A549 (cell line): ENCODE results near the gene MPC1. TPM values are rescaled to one million over a fixed set of nuclear protein-coding genes. Genes with fewer than 3 reads are reported as not detected.
"Not testable (repeated sequence)": the region's sequence is repeated elsewhere in the genome, so short reads cannot be mapped to it uniquely, and the experiment has no call there.

ENCODE experiments used
- ATAC-seq, 2 experiments: fragments of 200-7000 bp in 1 of 2; fragments of >200 bp in 1 of 2; cut with Nextera tagmentation in 1 of 2; cut with Tn5 transposase in 1 of 2; 3 replicates each; pipeline versions ENCODE4 v1.8.0 to v1.9.1; 2018 to 2020; ENCODE audit warnings: mild to moderate bottlenecking in 1 of 2, moderate library complexity in 1 of 2
- CTCF ChIA-PET: fragments of 300-600 bp; sonication (Branson Sonifier 250); formaldehyde crosslinking; extraction: SDS; loops from one replicate; lab custom pipeline; 2021; ENCODE audit warnings: antibody characterized with exemption, inconsistent platforms; lab: Yijun Ruan, JAX
- POLR2A ChIA-PET: fragments of 350-600 bp; formaldehyde crosslinking; extraction: SDS; loops from one replicate; lab custom pipeline; 2021; ENCODE audit warnings: antibody characterized with exemption, inconsistent platforms; lab: Yijun Ruan, JAX
- DNase-seq, 2 experiments: peaks; one replicate each; pipeline versions ENCODE4 v3.0.0 to v3.0.0-alpha.2; 2011 to 2016; ENCODE audit warnings: low read depth in 1 of 2, low spot score in 1 of 2
- FAIRE-seq: peaks from 2 replicates; lab custom pipeline; 2011; peaks lifted over from hg19 to GRCh38; lab: Jason Lieb, UNC
- H3K27ac ChIP-seq, 2 experiments: fragments of >200 bp; sonication (Bioruptor Twin); formaldehyde crosslinking; 3 replicates each; pipeline ENCODE4 v1.5.1; 2016 to 2017
- H3K4me1 ChIP-seq: fragments of >200 bp; sonication (Bioruptor Twin); formaldehyde crosslinking; 3 replicates; pipeline ENCODE4 v1.6.1; 2016
- H3K4me2 ChIP-seq: fragments of >200 bp; sonication (Bioruptor Twin); formaldehyde crosslinking; 3 replicates; pipeline ENCODE4 v1.6.1; 2016
- H3K4me3 ChIP-seq: fragments of >200 bp; sonication (Bioruptor Twin); formaldehyde crosslinking; 3 replicates; pipeline ENCODE4 v1.5.1; 2016
- H3K9me3 ChIP-seq: fragments of >200 bp; sonication (Bioruptor Twin); formaldehyde crosslinking; 3 replicates; pipeline ENCODE4 v1.6.1; 2016
- CBX8 ChIP-seq: fragments of 200-600 bp; sonication (generic); IDR thresholded peaks from 2 replicates; pipeline ENCODE4 v1.6.1; 2016
- CEBPB ChIP-seq, 2 experiments: fragments of >200 bp in 1 of 2; sonication (Bioruptor Twin) in 1 of 2; formaldehyde crosslinking in 1 of 2; IDR thresholded peaks; 2 replicates each; pipeline ENCODE4 v1.6.1; 2012 to 2016
- CHD4 ChIP-seq: fragments of 200-600 bp; sonication (generic); IDR thresholded peaks from 2 replicates; pipeline ENCODE4 v1.6.1; 2016; ENCODE audit warnings: antibody characterized with exemption, mild to moderate bottlenecking, borderline replicate concordance
- EHF ChIP-seq: fragments of 250-450 bp; sonication (Bioruptor Pico); IDR thresholded peaks from 2 replicates; pipeline ENCODE4 v1.5.0; 2020; ENCODE audit warnings: mild to moderate bottlenecking
- EP300 ChIP-seq, 2 experiments: fragments of >200 bp; sonication (Bioruptor Twin); formaldehyde crosslinking; IDR thresholded peaks; 2 replicates in 1 of 2; 3 replicates in 1 of 2; pipeline ENCODE4 v1.6.1; 2016 to 2017
- ESRRA ChIP-seq: fragments of 150-350 bp; IDR thresholded peaks from 2 replicates; pipeline ENCODE4 v1.6.1; 2014; ENCODE audit warnings: mild to moderate bottlenecking, low read length, borderline replicate concordance
- FOSB ChIP-seq: fragments of 250-450 bp; sonication (Bioruptor Pico); IDR thresholded peaks from 2 replicates; pipeline ENCODE4 v1.5.0; 2020; ENCODE audit warnings: mild to moderate bottlenecking, moderate library complexity
- FOXS1 ChIP-seq: fragments of 250-450 bp; sonication (Bioruptor Pico); IDR thresholded peaks from 2 replicates; pipeline ENCODE4 v1.5.0; 2020; ENCODE audit warnings: mild to moderate bottlenecking, moderate library complexity
- HOXA7 ChIP-seq: fragments of 250-450 bp; sonication (Bioruptor Pico); IDR thresholded peaks from 2 replicates; pipeline ENCODE4 v1.5.0; 2020; ENCODE audit warnings: mild to moderate bottlenecking, moderate library complexity
- JUN ChIP-seq, 2 experiments: fragments of >200 bp; sonication (Bioruptor Twin); formaldehyde crosslinking; IDR thresholded peaks; 2 replicates in 1 of 2; 3 replicates in 1 of 2; pipeline ENCODE4 v1.6.1; 2016 to 2017
- JUNB ChIP-seq: fragments of >200 bp; sonication (Bioruptor Twin); formaldehyde crosslinking; IDR thresholded peaks from 2 replicates; pipeline ENCODE4 v1.6.1; 2016
- MYC ChIP-seq: IDR thresholded peaks from 2 replicates; pipeline ENCODE4 v1.6.1; 2012; ENCODE audit warnings: mild to moderate bottlenecking, inconsistent platforms, low read length, improper control_type of control experiment, borderline replicate concordance
- NPAS2 ChIP-seq: fragments of 250-450 bp; sonication (Bioruptor Pico); IDR thresholded peaks from 2 replicates; pipeline ENCODE4 v1.8.0; 2022; ENCODE audit warnings: mild to moderate bottlenecking, moderate library complexity, borderline replicate concordance
- NR3C1 ChIP-seq: fragments of >200 bp; sonication (Bioruptor Twin); formaldehyde crosslinking; IDR thresholded peaks from 3 replicates; pipeline ENCODE4 v1.6.1; 2017
- PHF8 ChIP-seq: fragments of 200-600 bp; sonication (generic); IDR thresholded peaks from 2 replicates; pipeline ENCODE4 v1.6.1; 2016; ENCODE audit warnings: low read depth, mild to moderate bottlenecking, antibody characterized with exemption, moderate library complexity, borderline replicate concordance
- POLR2A ChIP-seq: IDR thresholded peaks from 2 replicates; pipeline ENCODE4 v1.6.1; 2012; ENCODE audit warnings: mild to moderate bottlenecking, low read length
- POLR2AphosphoS2 ChIP-seq: conservative IDR thresholded peaks from 2 replicates; pipeline ENCODE4 v1.6.1; 2012; ENCODE audit warnings: low read length, improper control_type of control experiment, inconsistent platforms
- RARB ChIP-seq: fragments of 250-450 bp; sonication (Bioruptor Pico); IDR thresholded peaks from 2 replicates; pipeline ENCODE4 v1.8.0; 2021; ENCODE audit warnings: mild to moderate bottlenecking, moderate library complexity
- TFCP2L1 ChIP-seq: fragments of 250-450 bp; sonication (Bioruptor Pico); IDR thresholded peaks from 2 replicates; pipeline ENCODE4 v1.5.0; 2021; ENCODE audit warnings: mild to moderate bottlenecking
- ZC3H11A ChIP-seq: fragments of 450-650 bp; IDR thresholded peaks from 2 replicates; pipeline ENCODE4 v1.6.1; 2014; ENCODE audit warnings: antibody characterized with exemption, mild to moderate bottlenecking
- ZFP36 ChIP-seq: fragments of 450-650 bp; IDR thresholded peaks from 2 replicates; pipeline ENCODE4 v1.6.1; 2014; ENCODE audit warnings: borderline replicate concordance; ENCODE audit not compliant: partially characterized antibody
- WGBS: methylation state at CpG from one replicate; pipeline ENCODE4 v1.1.6; 2017; ENCODE audit errors: missing lambda C conversion rate; 5-methylcytosine and 5-hydroxymethylcytosine counted together
- polyA plus RNA-seq, 4 experiments: library from polyadenylated mRNA; depleted of rRNA in 3 of 4; stranded (reverse); fragments of >200 nt; fragmentation: RNase III in 1 of 4; extraction: RNeasy Plus Mini Kit Qiagen cat#74134 plus additional on column Dnase treatment in 1 of 4; gene quantifications; 2 replicates in 3 of 4; 3 replicates in 1 of 4; pipeline ENCODE4 v1.2.3, GENCODE V29; 2011 to 2017
- TF ChIP-seq, protein P1 (sequence below): fragments of 150-350 bp; IDR thresholded peaks from 2 replicates; pipeline ENCODE4 v1.6.1; 2014; ENCODE audit warnings: low read depth, mild to moderate bottlenecking, low read length
- TF ChIP-seq, protein P2 (sequence below): fragments of 250-450 bp; sonication (Bioruptor Pico); IDR thresholded peaks from 2 replicates; pipeline ENCODE4 v1.5.0; 2021; ENCODE audit warnings: mild to moderate bottlenecking, moderate library complexity, borderline replicate concordance
- TF ChIP-seq, protein P3 (sequence below): IDR thresholded peaks from 2 replicates; pipeline ENCODE4 v1.6.1; 2012

Gene MPC1
- polyA plus RNA-seq, 2 of the 4 experiments (the other 2 are of a cell fraction), result 4.4 to 7.7 TPM

DNA sequence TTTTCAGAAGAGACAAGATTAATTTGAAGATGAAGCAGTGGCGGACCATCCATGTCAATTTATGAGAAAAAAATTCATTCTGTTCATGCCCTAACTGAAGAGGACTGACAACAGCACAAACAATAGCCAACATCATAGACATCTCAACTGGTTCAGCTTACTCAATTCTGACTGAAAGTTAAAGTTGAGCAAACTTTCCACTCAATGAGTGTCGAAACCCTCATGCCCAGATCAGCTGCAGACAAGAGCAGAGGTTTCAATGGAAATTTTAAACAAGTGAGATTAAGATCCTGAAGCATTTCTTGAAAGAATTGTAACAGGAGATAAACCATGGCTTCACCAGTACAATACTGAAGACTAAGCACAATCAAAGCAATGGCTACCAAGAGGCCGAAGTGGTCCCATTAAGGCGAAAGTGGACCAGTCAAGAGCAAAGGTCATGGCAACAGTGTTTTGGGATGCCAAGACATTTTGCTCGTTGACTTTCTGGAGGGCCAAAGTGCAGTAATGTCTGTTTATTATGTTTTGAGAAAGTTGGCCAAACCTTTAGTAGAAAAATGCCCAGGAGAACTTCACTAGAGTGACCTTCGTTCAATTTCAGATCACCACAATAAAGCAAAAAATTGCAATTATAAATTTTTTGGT is 34.3 kb downstream of the MPC1 start:
- Histone ChIP-seq H3K9me3 (0 out of 3 replicates have a peak, but pooled peaks cover 5% of the 10 kb centered on the region), H3K4me1 (peaks cover under 1% of the 10 kb centered on the region; the same call in 1 of the 3 replicates), H3K4me2 (no peak overlapping the region), H3K4me3 (no peak overlapping the region), H3K27ac (no peak overlapping the region)
- ChIA-PET POLR2A (no interaction called here), CTCF (no interaction called here)
- no peak for DNase-seq
- WGBS, result 47% methylated on average over 6 of the region's 6 CpGs
- no peak for FAIRE-seq
- ATAC-seq, result no peak
- no peak for TF ChIP-seq JUNB
- no peak for TF ChIP-seq FOXS1
- no peak for TF ChIP-seq EP300 (IDR thresholded peaks at IDR 0.05)
- TF ChIP-seq CHD4, result no peak
- no peak for TF ChIP-seq EHF (CRISPR knock-in tag)
- no peak for TF ChIP-seq ESRRA
- TF ChIP-seq POLR2AphosphoS2, result no peak
- TF ChIP-seq POLR2A, result no peak
- TF ChIP-seq FOSB, result no peak
- TF ChIP-seq CBX8, result no peak
- no peak for TF ChIP-seq JUN (IDR thresholded peaks at IDR 0.05)
- TF ChIP-seq HOXA7 (CRISPR knock-in tag), result no peak
- no peak for TF ChIP-seq CEBPB (IDR thresholded peaks at IDR 0.05)
- no peak for TF ChIP-seq MYC
- TF ChIP-seq ZFP36, result no peak
- TF ChIP-seq, protein P1, sequence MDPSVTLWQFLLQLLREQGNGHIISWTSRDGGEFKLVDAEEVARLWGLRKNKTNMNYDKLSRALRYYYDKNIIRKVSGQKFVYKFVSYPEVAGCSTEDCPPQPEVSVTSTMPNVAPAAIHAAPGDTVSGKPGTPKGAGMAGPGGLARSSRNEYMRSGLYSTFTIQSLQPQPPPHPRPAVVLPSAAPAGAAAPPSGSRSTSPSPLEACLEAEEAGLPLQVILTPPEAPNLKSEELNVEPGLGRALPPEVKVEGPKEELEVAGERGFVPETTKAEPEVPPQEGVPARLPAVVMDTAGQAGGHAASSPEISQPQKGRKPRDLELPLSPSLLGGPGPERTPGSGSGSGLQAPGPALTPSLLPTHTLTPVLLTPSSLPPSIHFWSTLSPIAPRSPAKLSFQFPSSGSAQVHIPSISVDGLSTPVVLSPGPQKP, result no peak
- no peak for TF ChIP-seq RARB (CRISPR knock-in tag)
- no peak for TF ChIP-seq ZC3H11A
- TF ChIP-seq, protein P2, sequence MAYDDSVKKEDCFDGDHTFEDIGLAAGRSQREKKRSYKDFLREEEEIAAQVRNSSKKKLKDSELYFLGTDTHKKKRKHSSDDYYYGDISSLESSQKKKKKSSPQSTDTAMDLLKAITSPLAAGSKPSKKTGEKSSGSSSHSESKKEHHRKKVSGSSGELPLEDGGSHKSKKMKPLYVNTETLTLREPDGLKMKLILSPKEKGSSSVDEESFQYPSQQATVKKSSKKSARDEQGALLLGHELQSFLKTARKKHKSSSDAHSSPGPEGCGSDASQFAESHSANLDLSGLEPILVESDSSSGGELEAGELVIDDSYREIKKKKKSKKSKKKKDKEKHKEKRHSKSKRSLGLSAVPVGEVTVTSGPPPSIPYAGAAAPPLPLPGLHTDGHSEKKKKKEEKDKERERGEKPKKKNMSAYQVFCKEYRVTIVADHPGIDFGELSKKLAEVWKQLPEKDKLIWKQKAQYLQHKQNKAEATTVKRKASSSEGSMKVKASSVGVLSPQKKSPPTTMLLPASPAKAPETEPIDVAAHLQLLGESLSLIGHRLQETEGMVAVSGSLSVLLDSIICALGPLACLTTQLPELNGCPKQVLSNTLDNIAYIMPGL (CRISPR knock-in tag), result no peak

DNA sequence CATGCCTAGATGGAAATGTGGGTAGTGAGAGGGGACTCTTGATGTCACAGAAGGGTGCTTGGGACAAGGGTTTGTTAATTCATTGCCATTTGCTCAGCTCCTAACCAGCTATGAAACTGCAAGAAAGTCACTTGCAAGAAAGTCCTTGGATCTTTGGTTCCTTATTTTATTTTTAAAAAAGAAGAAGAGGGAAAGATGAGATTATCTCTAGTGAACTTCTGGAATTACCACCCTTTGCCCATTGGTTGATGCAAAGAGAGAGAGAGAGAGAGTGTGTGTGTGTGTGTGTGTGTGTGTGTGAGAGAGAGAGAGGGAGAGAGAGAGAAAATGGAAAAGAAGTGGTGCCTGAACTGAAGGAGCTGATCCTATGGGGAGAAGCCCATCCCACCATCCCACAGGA is 35.8 kb downstream of the MPC1 start:
- no peak overlapping the region for H3K4me2 ChIP-seq
- CTCF ChIA-PET, result no interaction called here
- TF ChIP-seq, protein P3, sequence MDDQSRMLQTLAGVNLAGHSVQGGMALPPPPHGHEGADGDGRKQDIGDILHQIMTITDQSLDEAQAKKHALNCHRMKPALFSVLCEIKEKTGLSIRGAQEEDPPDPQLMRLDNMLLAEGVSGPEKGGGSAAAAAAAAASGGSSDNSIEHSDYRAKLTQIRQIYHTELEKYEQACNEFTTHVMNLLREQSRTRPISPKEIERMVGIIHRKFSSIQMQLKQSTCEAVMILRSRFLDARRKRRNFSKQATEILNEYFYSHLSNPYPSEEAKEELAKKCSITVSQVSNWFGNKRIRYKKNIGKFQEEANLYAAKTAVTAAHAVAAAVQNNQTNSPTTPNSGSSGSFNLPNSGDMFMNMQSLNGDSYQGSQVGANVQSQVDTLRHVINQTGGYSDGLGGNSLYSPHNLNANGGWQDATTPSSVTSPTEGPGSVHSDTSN, result no peak
- no peak for TF ChIP-seq JUN (IDR thresholded peaks at IDR 0.05)
- no peak for TF ChIP-seq NR3C1
- TF ChIP-seq, all 56 proteins: peak for 0
- no peak for FAIRE-seq
- Histone ChIP-seq H3K9me3 (0 out of 3 replicates have a peak, but pooled peaks cover 5% of the 10 kb centered on the region), H3K4me3 (no peak overlapping the region), H3K27ac (no peak overlapping the region), H3K4me1 (peaks cover 4% of the 10 kb centered on the region; the same call in 1 of the 3 replicates)
- POLR2A ChIA-PET, result no interaction called here
- no peak for ATAC-seq
- no peak for DNase-seq

DNA sequence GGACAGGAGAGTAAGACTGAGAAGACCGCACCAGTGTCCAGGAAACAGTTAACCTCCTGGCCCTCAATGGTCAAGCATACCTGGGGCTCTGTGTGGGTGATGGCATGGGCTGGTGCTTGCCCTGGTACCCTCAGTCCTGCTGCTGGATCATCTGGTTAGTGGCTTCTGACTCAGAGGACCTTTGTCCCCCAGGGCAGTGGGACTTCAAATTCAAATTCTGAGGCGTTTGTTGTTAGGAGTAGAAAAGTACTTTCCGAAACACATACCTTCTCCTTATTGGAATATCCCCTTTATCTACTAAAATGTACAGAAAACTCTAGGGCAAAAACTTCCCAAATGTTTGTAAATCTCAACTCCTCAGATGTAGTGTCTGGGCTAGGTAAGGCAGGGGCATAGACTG is 36.3 kb downstream of the MPC1 start:
- DNase-seq (no peak), ATAC-seq (no peak), FAIRE-seq (no peak)
- no peak overlapping the region for H3K4me2 ChIP-seq
- no peak overlapping the region for H3K4me3 ChIP-seq
- H3K4me1 ChIP-seq, result peaks cover 5% of the 10 kb centered on the region; the same call in 2 of the 3 replicates
- ChIA-PET CTCF (no interaction called here), POLR2A (no interaction called here)
- H3K27ac ChIP-seq, result no peak overlapping the region
- TF ChIP-seq PHF8 (no peak), MYC (no peak), NPAS2 (no peak), TFCP2L1 (CRISPR knock-in tag) (no peak)
- WGBS, result 64% methylated on average over 3 of the region's 3 CpGs
- 0 out of 3 replicates have a peak, but pooled peaks cover 5% of the 10 kb centered on the region for H3K9me3 ChIP-seq

DNA sequence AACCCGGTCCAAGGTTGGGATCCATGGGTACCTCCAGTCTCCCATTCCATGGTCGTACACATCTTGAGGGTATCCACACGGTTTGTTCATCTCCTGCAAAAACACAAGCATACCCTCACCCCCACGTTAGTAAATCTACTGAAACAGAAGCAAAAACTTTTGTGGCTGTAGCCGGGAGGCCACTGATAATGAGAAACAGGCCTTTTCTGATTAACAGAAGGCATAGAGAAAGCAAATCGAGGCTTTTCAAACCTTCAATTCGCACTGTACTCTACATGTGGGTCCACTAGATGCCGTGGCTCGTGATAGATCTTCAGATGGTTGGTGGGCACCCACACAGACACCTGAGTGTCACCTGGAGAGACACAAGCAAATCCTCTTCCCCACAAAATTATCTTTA is 37.1 kb downstream of the MPC1 start:
- CTCF ChIA-PET, result not testable (repeated sequence)

DNA sequence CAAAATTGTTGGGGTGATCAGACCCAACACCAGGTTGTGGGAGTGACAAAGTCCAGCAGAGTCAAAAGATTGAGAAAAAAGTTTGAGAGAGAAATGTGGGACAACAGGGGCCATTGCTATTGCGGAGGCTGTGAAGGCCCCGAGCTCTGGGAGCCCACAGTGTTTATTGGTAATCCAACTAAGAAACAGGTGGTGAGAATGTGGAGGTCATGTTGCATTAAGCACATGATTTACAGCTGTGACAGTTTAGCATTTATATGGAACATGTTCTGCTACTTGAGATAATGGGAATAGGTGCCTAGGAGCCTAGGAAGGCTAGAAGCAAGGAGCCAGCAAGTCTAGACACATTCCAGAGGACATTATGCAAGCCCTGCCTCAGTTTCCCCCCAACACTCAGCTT is 37.8 kb downstream of the MPC1 start:
- H3K9me3 ChIP-seq, CTCF ChIA-PET, ATAC-seq, H3K4me3 ChIP-seq, POLR2A ChIA-PET, DNase-seq, H3K27ac ChIP-seq, FAIRE-seq, H3K4me2 ChIP-seq: not testable (repeated sequence)
- H3K4me1 ChIP-seq, result peaks cover 12% of the 10 kb centered on the region; the same call in 2 of the 3 replicates
- WGBS, result 83% methylated on average over 2 of the region's 2 CpGs

More for the DNA sequence above, 37.1 kb downstream of the MPC1 start:
- FAIRE-seq, H3K4me2 ChIP-seq, H3K4me3 ChIP-seq, DNase-seq, H3K27ac ChIP-seq, H3K9me3 ChIP-seq, ATAC-seq, POLR2A ChIA-PET: not testable (repeated sequence)
- 55% methylated on average over 9 of the region's 9 CpGs for WGBS
- H3K4me1 ChIP-seq, result peaks cover 12% of the 10 kb centered on the region; the same call in 2 of the 3 replicates
